HepG2 (cell line): ENCODE measurements around the gene FOXK2. TPM values are rescaled to one million over a fixed set of nuclear protein-coding genes. Genes with fewer than 3 reads are reported as not detected.

Experiments
- GMEB1 ChIP-seq: sonication (generic); formaldehyde crosslinking; IDR thresholded peaks from 2 replicates; pipeline ENCODE4 v1.5.1; 2020; ENCODE audit warnings: missing genetic modification reagents, mild to moderate bottlenecking, borderline replicate concordance
- IKZF5 ChIP-seq: IDR thresholded peaks from 2 replicates; pipeline ENCODE4 v1.6.1; 2018; ENCODE audit warnings: missing genetic modification reagents, mild to moderate bottlenecking, missing compliant biosample characterization
- POLR2AphosphoS5 ChIP-seq: IDR thresholded peaks from 2 replicates; pipeline ENCODE4 v1.6.1; 2012; ENCODE audit warnings: low read depth, low read length
- SP2 ChIP-seq: sonication (generic); formaldehyde crosslinking; IDR thresholded peaks from 2 replicates; pipeline ENCODE4 v1.5.1; 2020; ENCODE audit warnings: mild to moderate bottlenecking, missing genetic modification reagents
- TIGD3 ChIP-seq: sonication (generic); formaldehyde crosslinking; IDR thresholded peaks from 2 replicates; pipeline ENCODE4 v1.5.1; 2020; ENCODE audit warnings: mild to moderate bottlenecking, missing genetic modification reagents, borderline replicate concordance
- ZBTB26 ChIP-seq: IDR thresholded peaks from 2 replicates; pipeline ENCODE4 v1.6.1; 2016; ENCODE audit warnings: missing compliant biosample characterization, missing genetic modification reagents, borderline replicate concordance
- ZNF407 ChIP-seq: sonication (generic); formaldehyde crosslinking; IDR thresholded peaks from one replicate; pipeline ENCODE4 v1.5.1; 2020; ENCODE audit warnings: mild to moderate bottlenecking, missing genetic modification reagents; ENCODE audit errors: not compliant biosample characterization
- ZSCAN30 ChIP-seq: sonication (generic); formaldehyde crosslinking; IDR thresholded peaks from 2 replicates; pipeline ENCODE4 v1.5.0; 2020; ENCODE audit warnings: mild to moderate bottlenecking, missing genetic modification reagents
- polyA plus RNA-seq, 8 experiments: library from polyadenylated mRNA; depleted of rRNA in 3 of 8; stranded (reverse) in 7 of 8; unstranded in 1 of 8; fragments of >200 nt; fragmentation: Illumina TruSeq in 4 of 8; extraction: Trizol in 4 of 8; gene quantifications; 2 replicates each; pipeline versions ENCODE4 v1.2.1 to v1.2.3, GENCODE V29; 2011 to 2016; ENCODE audit warnings: low read depth in 4 of 8, missing spikeins in 1 of 8, mixed read lengths in 1 of 8; ENCODE audit not compliant: insufficient read depth in 1 of 8
- total RNA-seq, 5 experiments: library from RNA; depleted of rRNA; stranded (reverse); fragments of >200 nt; fragmentation: Illumina TruSeq; extraction: Trizol; gene quantifications; 2 replicates each; pipeline ENCODE4 v1.2.3, GENCODE V29; 2016; ENCODE audit warnings: low read depth in 1 of 5

The FOXK2 gene
- total and polyA plus RNA-seq, 2 of the 13 experiments (the other 11 are each of a cell fraction or from before 2014, with no cell fraction given) = 67.1 to 67.2 TPM

- peak; percentile 46 for TF ChIP-seq ZNF407 (CRISPR knock-in tag)
- TF ChIP-seq ZSCAN30 (CRISPR knock-in tag) = no peak
- no peak for TF ChIP-seq TIGD3 (CRISPR knock-in tag)
- TF ChIP-seq IKZF5 = peak; percentile 93
- peak; percentile 42; the same call in 1 of the 2 replicates for TF ChIP-seq POLR2AphosphoS5
- peak; percentile 46; the same call in 1 of the 2 replicates for TF ChIP-seq ZBTB26 (CRISPR knock-in tag)
- TF ChIP-seq SP2 = 0 out of 2 replicates have a peak, but pooled peaks have one; percentile 23
- TF ChIP-seq GMEB1 (CRISPR knock-in tag) = peak; percentile 68; the same call in 1 of the 2 replicates
These were observed 2.2 kb upstream of the FOXK2 start (continued) for GRCh38 chr17:82517230-82517865.
